HL-60 (cell line): Measurements from ENCODE around the gene CRELD2.

Source experiments
- DNase-seq, 2 experiments: peaks; one replicate each; pipeline ENCODE4 v3.0.0-alpha.2; 2010 to 2020; ENCODE audit warnings: low read depth in 1 of 2, low spot score in 1 of 2
- H3K27ac ChIP-seq: fragments of 250-450 bp; sonication (Bioruptor Pico); replicated peaks from 2 replicates; pipeline ENCODE4 v1.5.1; 2020; ENCODE audit warnings: mild to moderate bottlenecking, moderate library complexity
- H3K27me3 ChIP-seq: fragments of 250-450 bp; sonication (Bioruptor Pico); 2 replicates; pipeline ENCODE4 v1.5.1; 2021; ENCODE audit warnings: mild to moderate bottlenecking, moderate library complexity; ENCODE audit not compliant: insufficient read depth, poor library complexity, severe bottlenecking
- H3K4me3 ChIP-seq: replicated peaks from 2 replicates; pipeline ENCODE4 v1.5.1; 2011; ENCODE audit warnings: mild to moderate bottlenecking, control low read depth, low read length; ENCODE audit not compliant: insufficient read depth
- CTCF ChIP-seq: IDR thresholded peaks from one replicate; pipeline ENCODE4 v1.5.1; 2011; ENCODE audit warnings: low read length, control low read depth, inconsistent platforms; ENCODE audit not compliant: insufficient read depth
- GABPA ChIP-seq: IDR thresholded peaks from 2 replicates; pipeline ENCODE4 v1.6.1; 2012; ENCODE audit warnings: low read depth
- POLR2AphosphoS5 ChIP-seq: IDR thresholded peaks from 2 replicates; pipeline ENCODE4 v1.6.1; 2012; ENCODE audit warnings: low read depth
- REST ChIP-seq: IDR thresholded peaks from 2 replicates; pipeline ENCODE4 v1.6.1; 2012; ENCODE audit warnings: low read depth; ENCODE audit not compliant: insufficient replicate concordance
- SPI1 ChIP-seq: IDR thresholded peaks from 2 replicates; pipeline ENCODE4 v1.6.1; 2012; ENCODE audit warnings: low read depth, mild to moderate bottlenecking, borderline replicate concordance

Gene CRELD2

GRCh38 chr22:49883294-49883640, 35.2 kb upstream of the CRELD2 start:
- Histone ChIP-seq H3K4me3 (no peak overlapping the region), H3K27me3 (no peaks in the 10 kb centered on the region), H3K27ac (no peak overlapping the region)
- TF ChIP-seq GABPA (no peak), CTCF (no peak), POLR2AphosphoS5 (no peak), SPI1 (no peak), REST (no peak)
- DNase-seq, result no peak

- H3K27ac ChIP-seq, result no peak overlapping the region
- DNase-seq, result no peak
- no peak overlapping the region for H3K4me3 ChIP-seq
- no peaks in the 10 kb centered on the region for H3K27me3 ChIP-seq
- no peak for TF ChIP-seq SPI1
These were observed 34.4 kb upstream of the CRELD2 start for GRCh38 chr22:49884075-49884474.

GRCh38 chr22:49884503-49885260, 33.8 kb upstream of the CRELD2 start:
- TF ChIP-seq CTCF, result no peak
- no peak for TF ChIP-seq POLR2AphosphoS5
- no peak for TF ChIP-seq REST
- TF ChIP-seq GABPA, result no peak
- no peak for TF ChIP-seq SPI1
- Histone ChIP-seq H3K4me3 (no peak overlapping the region), H3K27me3 (no peaks in the 10 kb centered on the region), H3K27ac (no peak overlapping the region)
- no peak for DNase-seq

GRCh38 chr22:49885281-49885680, 33.2 kb upstream of the CRELD2 start:
- no peak; the same call in 1 of the 2 replicates for TF ChIP-seq SPI1
- no peak for TF ChIP-seq REST
- no peak for TF ChIP-seq GABPA
- TF ChIP-seq POLR2AphosphoS5, result no peak
- TF ChIP-seq CTCF, result no peak
- Histone ChIP-seq H3K4me3 (no peak overlapping the region), H3K27me3 (no peaks in the 10 kb centered on the region), H3K27ac (no peak overlapping the region)
- no peak for DNase-seq
